ENCODE measurements around the gene TM9SF2.

The TM9SF2 gene

DNA sequence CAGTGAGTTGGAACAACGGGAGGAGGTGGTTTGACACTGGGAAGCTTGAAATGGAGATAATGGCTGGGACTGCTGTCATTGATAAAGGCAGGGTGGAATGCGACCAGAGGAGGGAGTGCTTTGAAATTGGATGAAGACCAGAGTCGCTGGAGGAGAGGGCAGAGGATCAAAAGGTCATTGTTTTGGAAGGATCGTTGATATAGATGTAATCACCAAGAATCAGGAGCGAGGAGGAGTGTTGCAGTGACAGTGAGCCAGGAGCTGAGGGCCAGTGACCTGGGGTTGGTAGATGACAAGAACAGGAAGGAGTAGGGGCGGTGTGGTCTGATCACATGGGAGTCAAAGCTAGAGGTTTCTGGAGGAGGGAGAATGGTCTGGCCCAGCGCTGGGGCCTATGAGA, 25.3 kb downstream of the TM9SF2 start:
- TF ChIP-seq, protein P1, sequence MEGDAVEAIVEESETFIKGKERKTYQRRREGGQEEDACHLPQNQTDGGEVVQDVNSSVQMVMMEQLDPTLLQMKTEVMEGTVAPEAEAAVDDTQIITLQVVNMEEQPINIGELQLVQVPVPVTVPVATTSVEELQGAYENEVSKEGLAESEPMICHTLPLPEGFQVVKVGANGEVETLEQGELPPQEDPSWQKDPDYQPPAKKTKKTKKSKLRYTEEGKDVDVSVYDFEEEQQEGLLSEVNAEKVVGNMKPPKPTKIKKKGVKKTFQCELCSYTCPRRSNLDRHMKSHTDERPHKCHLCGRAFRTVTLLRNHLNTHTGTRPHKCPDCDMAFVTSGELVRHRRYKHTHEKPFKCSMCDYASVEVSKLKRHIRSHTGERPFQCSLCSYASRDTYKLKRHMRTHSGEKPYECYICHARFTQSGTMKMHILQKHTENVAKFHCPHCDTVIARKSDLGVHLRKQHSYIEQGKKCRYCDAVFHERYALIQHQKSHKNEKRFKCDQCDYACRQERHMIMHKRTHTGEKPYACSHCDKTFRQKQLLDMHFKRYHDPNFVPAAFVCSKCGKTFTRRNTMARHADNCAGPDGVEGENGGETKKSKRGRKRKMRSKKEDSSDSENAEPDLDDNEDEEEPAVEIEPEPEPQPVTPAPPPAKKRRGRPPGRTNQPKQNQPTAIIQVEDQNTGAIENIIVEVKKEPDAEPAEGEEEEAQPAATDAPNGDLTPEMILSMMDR (IDR thresholded peaks at IDR 0.05; ENCODE audit: low read depth, low read length), result no peak
- in situ Hi-C loops (cut with HindIII; ENCODE audit: low sequenced_read_pairs), result no loop called here
- H3K4me3 ChIP-seq (ENCODE audit: low read depth, low read length), result no peak overlapping the region
- no peak for DNase-seq (ENCODE audit: low read depth, low spot score)

DNA sequence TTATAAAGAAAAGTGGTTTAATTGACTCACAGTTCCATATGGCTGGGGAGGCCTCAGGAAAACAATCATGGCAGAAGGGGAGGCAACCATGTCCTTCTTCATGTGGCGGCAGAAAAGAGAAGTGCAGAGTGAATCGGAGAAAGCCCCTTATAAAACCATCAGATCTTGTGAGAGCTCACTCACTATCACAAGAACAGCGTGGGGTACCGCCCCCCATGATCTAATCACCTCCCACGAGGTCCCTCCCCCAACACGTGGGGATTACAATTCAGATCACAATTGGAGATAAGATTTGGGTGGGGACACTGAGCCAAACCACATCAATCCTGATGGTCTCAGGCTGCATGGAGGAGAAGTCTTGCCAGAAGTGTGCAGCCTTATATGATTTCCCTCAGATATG, 26.0 kb downstream of the TM9SF2 start:
- no peak overlapping the region for H3K4me3 ChIP-seq (ENCODE audit: low read depth, low read length)
- DNase-seq (ENCODE audit: low read depth, low spot score), result no peak
- TF ChIP-seq, protein P1 (IDR thresholded peaks at IDR 0.05; ENCODE audit: low read depth, low read length), result no peak
- in situ Hi-C loops (cut with HindIII; ENCODE audit: low sequenced_read_pairs), result no loop called here

DNA sequence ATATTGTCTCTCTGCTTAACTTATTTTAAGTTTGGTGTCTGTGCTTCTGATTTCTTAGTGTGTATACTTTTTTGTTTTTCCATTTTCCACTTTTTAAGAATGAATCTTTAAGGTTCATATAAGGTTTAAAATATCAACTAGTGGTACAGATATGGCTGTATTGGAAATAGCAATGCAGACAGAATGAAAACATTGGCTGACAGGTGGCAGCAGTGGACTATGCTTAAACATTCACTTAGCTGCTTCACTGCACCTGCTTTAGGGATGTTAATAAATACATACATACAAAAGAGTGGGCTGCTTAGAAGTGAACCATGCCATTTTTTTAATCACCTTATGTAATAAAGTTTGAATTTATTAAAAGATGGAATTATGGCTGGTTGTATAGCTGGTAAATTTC, 27.3 kb downstream of the TM9SF2 start:
- H3K4me3 ChIP-seq (ENCODE audit: low read depth, low read length), result no peak overlapping the region
- in situ Hi-C loops (cut with HindIII; ENCODE audit: low sequenced_read_pairs), result no loop called here
- TF ChIP-seq, protein P1 (IDR thresholded peaks at IDR 0.05; ENCODE audit: low read depth, low read length), result peak; percentile 7
- DNase-seq (ENCODE audit: low read depth, low spot score), result no peak

DNA sequence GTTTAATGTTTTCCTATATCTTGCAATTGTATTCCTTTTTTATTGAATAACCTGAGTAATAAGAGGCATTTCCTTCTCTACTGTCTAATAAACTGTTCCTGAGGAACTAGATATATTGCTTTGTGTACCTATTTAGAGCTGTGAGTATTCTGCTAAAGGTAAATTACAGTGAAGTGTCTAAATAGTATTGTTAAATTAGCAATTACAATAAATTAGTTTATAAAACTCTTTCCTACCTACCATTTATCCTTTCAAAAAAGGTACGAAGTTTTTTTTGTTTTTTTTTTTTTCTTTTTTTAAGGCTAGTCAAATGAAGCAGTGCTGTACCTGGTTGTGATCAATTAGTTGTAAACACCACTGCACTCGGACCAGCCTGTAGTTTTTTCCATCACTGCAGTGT, 34.8 kb downstream of the TM9SF2 start:
- in situ Hi-C loops (cut with HindIII; ENCODE audit: low sequenced_read_pairs), result no loop called here
- TF ChIP-seq, protein P1 (IDR thresholded peaks at IDR 0.05; ENCODE audit: low read depth, low read length), result no peak
- H3K4me3 ChIP-seq (ENCODE audit: low read depth, low read length), result no peak overlapping the region
- no peak for DNase-seq (ENCODE audit: low read depth, low spot score)

DNA sequence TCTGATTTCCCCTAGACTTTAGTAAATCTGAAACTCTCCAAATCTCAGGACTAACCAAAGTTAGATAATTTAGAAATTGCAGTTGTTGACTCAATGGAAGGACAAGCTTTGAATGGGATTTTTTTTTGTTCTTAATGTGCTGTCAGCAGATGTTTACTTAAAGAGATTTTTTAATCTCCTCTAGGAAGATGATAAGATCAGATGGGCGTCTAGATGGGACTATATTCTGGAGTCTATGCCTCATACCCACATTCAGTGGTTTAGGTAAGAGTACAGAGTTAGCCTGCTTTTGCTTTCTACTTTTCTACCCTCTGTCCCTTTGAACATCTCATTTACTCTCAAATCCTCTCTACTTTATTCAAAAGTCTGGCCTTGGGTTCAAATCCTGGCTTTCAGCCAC, 39.3 kb downstream of the TM9SF2 start:
- TF ChIP-seq, protein P1 (IDR thresholded peaks at IDR 0.05; ENCODE audit: low read depth, low read length), result no peak
- no peak for DNase-seq (ENCODE audit: low read depth, low spot score)
- in situ Hi-C loops (cut with HindIII; ENCODE audit: low sequenced_read_pairs), result no loop called here
- H3K4me3 ChIP-seq (ENCODE audit: low read depth, low read length), result no peak overlapping the region

DNA sequence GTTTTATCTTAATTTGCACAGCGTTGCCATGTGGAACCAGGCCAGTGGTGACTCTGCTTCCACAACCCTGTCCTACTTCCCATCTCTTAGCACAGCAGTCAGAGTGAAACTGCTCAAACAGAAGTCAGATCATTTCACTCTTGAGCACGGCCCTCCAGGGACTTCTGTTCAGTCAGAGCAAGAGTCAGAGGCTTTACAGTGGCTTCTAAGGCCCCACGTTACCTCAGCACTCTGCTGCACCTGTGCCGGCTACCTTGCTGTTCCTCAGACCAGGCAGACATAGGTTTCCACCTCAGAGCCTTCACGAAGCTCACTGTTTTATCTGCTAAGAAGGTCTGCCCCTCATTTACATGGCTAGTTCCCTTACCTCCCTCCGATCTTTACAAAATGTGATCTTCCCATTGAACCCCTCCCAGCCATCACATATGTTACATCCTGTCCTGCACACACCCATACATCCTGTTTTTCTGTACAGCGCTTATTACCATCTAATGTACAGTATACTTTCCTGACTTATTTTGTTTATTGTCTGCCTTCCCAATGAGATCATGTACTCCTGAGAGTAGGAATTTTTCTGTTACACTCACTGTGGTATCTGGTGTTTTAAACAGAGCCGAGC, 41.6 kb downstream of the TM9SF2 start:
- no peak overlapping the region for H3K4me3 ChIP-seq (ENCODE audit: low read depth, low read length)
- DNase-seq (ENCODE audit: low read depth, low spot score), result no peak
- TF ChIP-seq, protein P1 (IDR thresholded peaks at IDR 0.05; ENCODE audit: low read depth, low read length), result no peak
- in situ Hi-C loops (cut with HindIII; ENCODE audit: low sequenced_read_pairs), result no loop called here

DNA sequence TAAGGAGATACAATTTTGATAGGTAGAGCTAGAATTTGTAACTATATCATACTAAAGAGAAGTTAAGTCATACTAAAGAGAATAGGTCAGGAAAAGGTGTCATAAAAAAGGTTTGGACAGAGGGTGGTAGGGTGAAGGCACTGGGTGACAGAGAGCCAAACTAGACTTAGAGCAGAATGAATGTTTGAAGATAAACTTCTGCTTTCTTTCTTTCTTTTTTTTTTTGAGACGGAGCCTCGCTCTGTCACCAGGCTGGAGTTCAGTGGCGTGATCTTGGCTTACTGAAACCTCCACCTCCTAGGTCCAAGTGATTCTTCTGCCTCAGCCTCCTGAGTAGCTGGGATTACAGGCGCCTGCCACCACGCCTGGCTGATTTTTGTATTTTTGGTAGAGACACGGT, 44.1 kb downstream of the TM9SF2 start:
- in situ Hi-C loops (cut with HindIII; ENCODE audit: low sequenced_read_pairs), result no loop called here
- TF ChIP-seq, protein P1 (IDR thresholded peaks at IDR 0.05; ENCODE audit: low read depth, low read length), result no peak
- DNase-seq (ENCODE audit: low read depth, low spot score), result no peak
- no peak overlapping the region for H3K4me3 ChIP-seq (ENCODE audit: low read depth, low read length)
